Measurements from ENCODE around the gene CHSY3. TPM values are rescaled to one million over a fixed set of nuclear protein-coding genes. Genes with fewer than 3 reads are reported as not detected.

CHSY3 gene
- total RNA-seq, 2 experiments from 2014 or later = not detected

DNA sequence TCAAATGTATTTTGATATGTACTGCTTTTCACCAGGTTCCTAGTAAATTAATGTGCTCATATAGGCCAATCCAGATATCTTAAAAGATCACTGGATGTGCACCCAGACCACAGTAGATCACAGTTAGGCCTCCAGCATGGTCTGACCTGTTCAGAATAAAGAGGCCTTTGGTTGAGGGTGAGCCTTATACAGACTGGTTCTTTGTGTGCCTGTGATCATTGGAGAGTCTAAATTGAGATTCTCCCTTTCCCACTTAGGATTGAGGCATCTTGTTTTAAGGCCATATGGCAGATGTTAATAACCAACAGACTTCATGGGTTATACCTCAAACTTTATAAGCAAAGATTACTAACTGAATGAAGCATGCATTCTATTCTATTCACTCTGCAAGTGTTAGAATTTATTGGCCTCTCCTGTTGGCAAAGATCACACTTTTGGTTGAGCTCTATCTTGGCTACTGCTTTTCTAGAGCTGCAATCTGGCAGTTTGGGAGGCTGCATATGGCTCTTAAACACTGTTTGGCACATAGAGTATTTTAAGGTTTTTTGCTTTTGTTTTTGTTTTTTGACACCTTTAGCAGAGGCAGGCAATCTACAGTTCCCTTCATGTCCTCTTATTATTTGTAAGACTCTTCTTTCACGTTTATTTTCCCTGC, 8.5 kb downstream of the CHSY3 start:
- CTCF ChIA-PET = no interaction called here
- Mint-ChIP-seq H3K36me3 (ENCODE audit: low read depth) (no peaks in the 10 kb centered on the region), H3K9me3 (no peaks in the 10 kb centered on the region), H3K4me1 (no peaks in the 10 kb centered on the region), H3K27ac (no peak overlapping the region), H3K27me3 (peaks cover 9% of the 10 kb centered on the region), H3K4me3 (no peak overlapping the region)
- POLR2A ChIA-PET = no interaction called here
- no peak for DNase-seq

GRCh38 chr5:129915415-129915814, 11.2 kb downstream of the CHSY3 start:
- H3K4me1 Mint-ChIP-seq = no peaks in the 10 kb centered on the region
- H3K4me3 Mint-ChIP-seq = no peak overlapping the region
- no peaks in the 10 kb centered on the region for H3K9me3 Mint-ChIP-seq
- CTCF ChIA-PET = no interaction called here
- POLR2A ChIA-PET = no interaction called here
- no peaks in the 10 kb centered on the region for H3K36me3 Mint-ChIP-seq (ENCODE audit: low read depth)
- no peak overlapping the region for H3K27ac Mint-ChIP-seq
- H3K27me3 Mint-ChIP-seq = peaks cover 2% of the 10 kb centered on the region
- DNase-seq = no peak

DNA sequence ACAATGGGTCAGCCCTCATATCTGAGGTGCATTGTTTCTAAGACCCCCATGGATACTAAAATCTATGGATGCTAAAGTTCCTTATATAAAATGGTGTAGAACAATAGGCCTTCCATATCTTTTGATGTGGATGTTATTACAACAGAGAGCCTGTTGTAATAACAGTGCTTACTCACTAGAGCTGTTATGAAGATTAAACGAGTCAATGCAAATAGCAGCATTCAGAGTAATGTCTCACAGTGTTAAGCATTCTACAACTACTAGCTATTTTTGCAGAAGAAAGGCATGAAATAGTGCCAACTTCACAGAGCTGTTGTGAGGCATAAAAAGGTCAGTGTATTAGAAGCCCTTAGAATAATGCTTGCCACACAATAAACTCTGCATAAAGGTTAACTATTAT, 13.0 kb downstream of the CHSY3 start:
- H3K36me3 Mint-ChIP-seq (ENCODE audit: low read depth) = no peaks in the 10 kb centered on the region
- POLR2A ChIA-PET = no interaction called here
- no peak for DNase-seq
- H3K4me1 Mint-ChIP-seq = no peaks in the 10 kb centered on the region
- peaks cover 2% of the 10 kb centered on the region for H3K27me3 Mint-ChIP-seq
- CTCF ChIA-PET = no interaction called here
- no peak overlapping the region for H3K4me3 Mint-ChIP-seq
- H3K27ac Mint-ChIP-seq = no peak overlapping the region
- H3K9me3 Mint-ChIP-seq = no peaks in the 10 kb centered on the region

DNA sequence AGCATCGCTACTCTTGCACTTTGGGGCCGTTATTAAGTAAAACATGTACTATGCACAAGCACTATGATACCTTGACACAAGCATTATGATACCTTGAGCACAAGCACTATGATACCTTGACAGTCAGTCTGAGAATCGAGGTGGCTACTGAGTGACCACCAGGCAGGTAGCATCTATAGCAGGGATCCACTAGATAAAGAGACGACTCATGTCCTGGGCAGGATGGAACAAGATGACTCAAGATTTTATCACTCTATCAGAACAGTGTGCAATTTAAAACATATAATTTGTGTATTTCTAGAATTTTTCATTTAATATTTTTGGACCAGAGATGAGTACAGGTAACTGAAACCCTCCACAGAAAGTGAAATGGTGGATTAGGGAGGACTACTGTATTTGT, 16.9 kb downstream of the CHSY3 start:
- CTCF ChIA-PET = no interaction called here

GRCh38 chr5:129930221-129930620, 26.0 kb downstream of the CHSY3 start:
- H3K36me3 Mint-ChIP-seq (ENCODE audit: low read depth) = no peaks in the 10 kb centered on the region
- DNase-seq = no peak
- ChIA-PET CTCF (no interaction called here), POLR2A (no interaction called here)
- H3K4me3 Mint-ChIP-seq = no peak overlapping the region
- H3K27ac Mint-ChIP-seq = no peak overlapping the region
- H3K9me3 Mint-ChIP-seq = no peaks in the 10 kb centered on the region
- no peaks in the 10 kb centered on the region for H3K4me1 Mint-ChIP-seq
- H3K27me3 Mint-ChIP-seq = peaks cover 2% of the 10 kb centered on the region

More for the DNA sequence above, 16.9 kb downstream of the CHSY3 start:
- no peak overlapping the region for H3K4me3 Mint-ChIP-seq
- no peaks in the 10 kb centered on the region for H3K27me3 Mint-ChIP-seq
- no peaks in the 10 kb centered on the region for H3K36me3 Mint-ChIP-seq (ENCODE audit: low read depth)
- H3K9me3 Mint-ChIP-seq = no peaks in the 10 kb centered on the region
- DNase-seq = no peak
- no peak overlapping the region for H3K27ac Mint-ChIP-seq
- no peaks in the 10 kb centered on the region for H3K4me1 Mint-ChIP-seq
- POLR2A ChIA-PET = no interaction called here

DNA sequence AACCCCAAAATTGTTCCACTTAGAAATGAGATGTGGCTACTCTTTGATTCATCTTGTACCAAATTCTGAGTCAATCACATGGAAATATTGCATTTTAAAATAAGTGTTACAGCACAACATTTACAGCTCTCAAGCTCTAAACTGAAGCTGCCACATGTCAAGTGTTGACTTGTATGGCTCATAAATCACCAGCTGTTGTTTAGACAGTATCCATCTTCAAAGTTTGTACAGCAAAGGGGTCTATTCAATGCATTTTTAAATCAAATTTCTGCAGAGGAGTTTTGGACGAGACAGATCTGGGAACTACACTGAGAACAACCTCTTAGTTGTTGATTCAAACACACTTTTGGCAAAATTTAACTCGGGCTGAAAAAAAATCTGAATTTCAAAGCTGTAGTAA, 31.4 kb downstream of the CHSY3 start:
- Mint-ChIP-seq H3K4me3 (no peak overlapping the region), H3K27me3 (peaks cover 2% of the 10 kb centered on the region), H3K4me1 (no peaks in the 10 kb centered on the region), H3K36me3 (ENCODE audit: low read depth) (no peaks in the 10 kb centered on the region), H3K9me3 (no peaks in the 10 kb centered on the region), H3K27ac (no peak overlapping the region)
- ChIA-PET CTCF (no interaction called here), POLR2A (no interaction called here)
- DNase-seq = no peak

DNA sequence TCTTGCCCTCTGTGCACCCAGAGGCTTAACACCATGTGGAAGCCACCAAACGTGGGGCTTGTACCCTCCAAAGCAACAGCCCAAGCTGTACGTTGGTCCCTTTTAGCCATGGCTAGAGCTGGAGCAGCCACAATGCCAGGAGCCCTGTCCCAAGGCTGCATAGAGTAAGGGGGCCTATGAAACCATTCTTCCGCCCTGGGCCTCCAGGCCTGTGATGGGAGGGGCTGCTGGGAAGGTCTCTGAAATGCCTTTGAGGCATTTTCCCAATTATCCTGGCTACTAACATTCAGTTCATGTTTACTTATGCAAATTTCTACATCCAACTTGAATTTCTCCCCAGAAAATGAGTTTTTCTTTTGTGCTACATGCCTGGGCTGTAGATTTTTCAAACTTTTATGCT, 33.8 kb downstream of the CHSY3 start:
- POLR2A ChIA-PET = no interaction called here
- CTCF ChIA-PET = no interaction called here

DNA sequence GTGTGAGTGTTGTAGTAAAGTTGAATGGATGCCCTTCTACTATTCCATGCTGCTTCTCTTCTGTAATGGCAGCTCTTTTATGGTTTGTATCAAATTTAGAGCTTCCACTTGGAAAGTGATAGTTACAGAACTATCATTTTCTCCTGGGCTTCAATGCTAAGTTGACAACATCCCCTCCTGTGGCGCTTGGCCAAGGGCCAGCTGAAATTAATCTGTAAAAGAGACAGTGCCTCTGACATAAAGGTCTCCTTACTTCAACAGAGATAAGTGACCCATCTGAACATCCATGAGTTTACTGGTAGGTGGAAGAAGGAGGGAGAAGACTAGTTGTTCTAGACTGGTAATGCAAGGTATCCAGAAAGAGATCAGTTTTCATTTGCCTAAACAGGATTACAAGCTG, 39.7 kb downstream of the CHSY3 start:
- Mint-ChIP-seq H3K27me3 (no peaks in the 10 kb centered on the region), H3K4me1 (no peaks in the 10 kb centered on the region), H3K4me3 (no peak overlapping the region), H3K27ac (no peak overlapping the region), H3K36me3 (ENCODE audit: low read depth) (no peaks in the 10 kb centered on the region), H3K9me3 (no peaks in the 10 kb centered on the region)
- no peak for DNase-seq
- CTCF ChIA-PET = no interaction called here
- POLR2A ChIA-PET = no interaction called here

More for the DNA sequence above, 33.8 kb downstream of the CHSY3 start:
- no peak for DNase-seq
- Mint-ChIP-seq H3K4me3 (no peak overlapping the region), H3K27ac (no peak overlapping the region), H3K36me3 (ENCODE audit: low read depth) (no peaks in the 10 kb centered on the region), H3K27me3 (peaks cover 2% of the 10 kb centered on the region), H3K4me1 (no peaks in the 10 kb centered on the region), H3K9me3 (no peaks in the 10 kb centered on the region)

DNA sequence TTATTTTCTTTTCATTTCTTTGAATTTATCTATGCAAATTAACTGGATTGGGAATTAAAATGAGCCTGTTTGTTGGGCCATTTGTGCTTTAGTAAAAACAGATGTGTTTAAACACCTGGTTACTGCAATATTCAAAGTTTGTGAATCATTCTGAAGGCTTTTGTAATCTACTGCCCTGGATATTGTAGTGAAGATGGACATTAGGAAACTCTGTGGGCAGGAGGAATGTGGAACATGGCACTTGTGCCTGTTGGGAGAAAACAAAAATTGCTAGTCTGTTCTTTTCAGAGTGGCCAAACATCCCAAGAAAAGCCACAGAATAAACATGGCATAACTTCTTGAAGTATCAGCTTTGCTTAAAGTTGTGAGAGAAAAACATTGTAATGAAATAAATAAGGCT, 40.8 kb downstream of the CHSY3 start:
- Mint-ChIP-seq H3K36me3 (ENCODE audit: low read depth) (no peaks in the 10 kb centered on the region), H3K4me1 (no peaks in the 10 kb centered on the region), H3K4me3 (no peak overlapping the region), H3K27ac (no peak overlapping the region), H3K27me3 (no peaks in the 10 kb centered on the region), H3K9me3 (no peaks in the 10 kb centered on the region)
- POLR2A ChIA-PET = no interaction called here
- no peak for DNase-seq
- CTCF ChIA-PET = no interaction called here

DNA sequence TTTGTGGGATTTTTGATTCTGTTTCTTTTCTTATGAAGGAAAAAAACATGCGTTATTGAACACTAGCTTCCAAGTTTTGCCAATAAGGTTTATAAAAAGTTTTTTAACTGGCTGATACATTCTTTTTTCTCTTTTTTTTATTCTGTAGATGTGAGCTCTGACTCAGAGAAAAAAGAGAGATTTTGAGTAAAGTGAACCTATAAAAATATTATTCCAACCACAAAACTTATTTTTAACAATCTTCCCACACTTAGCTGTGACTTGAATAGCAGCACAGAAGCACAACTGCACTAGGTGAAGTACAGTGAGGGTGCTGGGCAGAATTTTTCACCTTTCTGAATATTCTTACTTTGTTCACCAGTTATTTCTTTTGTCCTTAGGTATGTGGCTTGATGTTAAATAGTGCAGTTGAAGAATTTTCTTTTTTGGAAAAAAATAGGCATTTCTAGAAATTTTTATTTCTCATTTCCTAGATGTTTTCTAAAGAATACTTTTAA, 41.6 kb downstream of the CHSY3 start:
- no peak overlapping the region for H3K27ac Mint-ChIP-seq
- ChIA-PET POLR2A (no interaction called here), CTCF (no interaction called here)
- H3K4me1 Mint-ChIP-seq = no peaks in the 10 kb centered on the region
- H3K9me3 Mint-ChIP-seq = no peaks in the 10 kb centered on the region
- no peaks in the 10 kb centered on the region for H3K27me3 Mint-ChIP-seq
- no peak for DNase-seq
- no peaks in the 10 kb centered on the region for H3K36me3 Mint-ChIP-seq (ENCODE audit: low read depth)
- H3K4me3 Mint-ChIP-seq = no peak overlapping the region

- H3K36me3 Mint-ChIP-seq (ENCODE audit: low read depth) = no peaks in the 10 kb centered on the region
- H3K27me3 Mint-ChIP-seq = no peaks in the 10 kb centered on the region
- ChIA-PET CTCF (no interaction called here), POLR2A (no interaction called here)
- H3K4me1 Mint-ChIP-seq = no peaks in the 10 kb centered on the region
- DNase-seq = no peak
- no peak overlapping the region for H3K27ac Mint-ChIP-seq
- H3K4me3 Mint-ChIP-seq = no peak overlapping the region
- H3K9me3 Mint-ChIP-seq = peaks cover 3% of the 10 kb centered on the region
These were observed 46.8 kb downstream of the CHSY3 start for GRCh38 chr5:129951039-129951438.

DNA sequence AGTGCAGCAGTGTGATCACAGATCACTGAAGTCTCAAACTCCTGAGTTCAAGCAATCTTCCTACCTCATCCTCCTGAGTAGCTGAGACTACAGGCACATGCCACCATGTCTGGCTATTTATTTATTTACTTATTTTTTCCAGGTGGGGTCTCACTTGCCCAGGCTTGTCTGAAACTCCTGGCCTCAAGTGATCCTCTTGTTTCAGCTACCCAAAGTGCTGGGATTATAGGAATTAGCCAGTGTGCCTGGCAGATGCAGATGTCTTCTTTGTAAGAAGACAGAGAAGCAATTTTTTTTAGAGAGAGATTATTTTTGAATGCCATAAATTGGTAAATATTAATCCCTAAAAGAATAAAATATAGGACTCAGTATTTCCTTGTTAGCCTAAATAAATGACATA, 54.3 kb downstream of the CHSY3 start:
- Mint-ChIP-seq H3K4me1 (no peaks in the 10 kb centered on the region), H3K27me3 (no peaks in the 10 kb centered on the region), H3K27ac (no peak overlapping the region), H3K36me3 (ENCODE audit: low read depth) (no peaks in the 10 kb centered on the region), H3K9me3 (peaks cover 3% of the 10 kb centered on the region), H3K4me3 (no peak overlapping the region)
- no peak for DNase-seq
- ChIA-PET CTCF (no interaction called here), POLR2A (no interaction called here)

DNA sequence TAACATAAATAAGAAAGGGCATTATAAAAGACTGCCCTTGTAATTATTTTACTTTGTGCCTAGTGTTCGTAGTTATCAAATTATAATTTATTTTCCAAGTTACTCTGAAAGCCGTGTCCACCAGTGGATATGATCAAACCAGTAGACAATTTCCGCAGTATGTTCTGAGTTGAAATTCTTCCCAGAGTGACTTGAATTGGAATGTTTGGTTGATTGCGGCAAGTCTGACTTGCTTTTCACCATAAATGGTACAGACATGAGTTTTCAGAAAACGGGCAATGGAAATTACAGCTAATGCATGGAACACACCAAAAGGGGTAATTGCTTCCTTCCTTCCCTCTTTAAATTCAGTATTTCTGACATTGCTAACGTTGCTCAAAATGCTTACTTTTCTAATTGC, 56.6 kb downstream of the CHSY3 start:
- ChIA-PET POLR2A (no interaction called here), CTCF (no interaction called here)
- H3K36me3 Mint-ChIP-seq (ENCODE audit: low read depth) = no peaks in the 10 kb centered on the region
- no peaks in the 10 kb centered on the region for H3K4me1 Mint-ChIP-seq
- no peak overlapping the region for H3K4me3 Mint-ChIP-seq
- no peaks in the 10 kb centered on the region for H3K9me3 Mint-ChIP-seq
- no peak overlapping the region for H3K27ac Mint-ChIP-seq
- H3K27me3 Mint-ChIP-seq = no peaks in the 10 kb centered on the region
- DNase-seq = no peak

DNA sequence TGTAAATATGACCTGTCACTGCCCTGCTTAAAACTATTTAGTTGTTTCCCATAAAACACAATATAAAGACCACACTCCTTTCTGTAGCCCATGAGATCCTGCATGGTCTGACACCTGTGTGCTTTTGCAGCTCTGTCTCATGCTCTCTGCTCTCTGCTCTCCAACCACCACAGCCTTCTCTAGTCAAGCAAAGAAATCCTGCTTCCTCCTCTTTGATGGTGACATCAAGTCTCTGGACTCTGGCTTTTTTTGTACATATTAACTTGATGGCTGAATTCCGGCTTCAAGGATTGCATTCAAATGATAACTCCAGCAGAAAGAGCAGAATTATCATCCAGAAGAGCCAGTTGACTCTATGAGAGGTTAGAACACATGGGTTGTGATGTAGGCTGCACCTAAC, 58.2 kb downstream of the CHSY3 start:
- CTCF ChIA-PET = no interaction called here
- no peaks in the 10 kb centered on the region for H3K9me3 Mint-ChIP-seq
- H3K36me3 Mint-ChIP-seq (ENCODE audit: low read depth) = no peaks in the 10 kb centered on the region
- DNase-seq = no peak
- H3K27me3 Mint-ChIP-seq = no peaks in the 10 kb centered on the region
- no peak overlapping the region for H3K4me3 Mint-ChIP-seq
- no peaks in the 10 kb centered on the region for H3K4me1 Mint-ChIP-seq
- H3K27ac Mint-ChIP-seq = no peak overlapping the region
- POLR2A ChIA-PET = no interaction called here

DNA sequence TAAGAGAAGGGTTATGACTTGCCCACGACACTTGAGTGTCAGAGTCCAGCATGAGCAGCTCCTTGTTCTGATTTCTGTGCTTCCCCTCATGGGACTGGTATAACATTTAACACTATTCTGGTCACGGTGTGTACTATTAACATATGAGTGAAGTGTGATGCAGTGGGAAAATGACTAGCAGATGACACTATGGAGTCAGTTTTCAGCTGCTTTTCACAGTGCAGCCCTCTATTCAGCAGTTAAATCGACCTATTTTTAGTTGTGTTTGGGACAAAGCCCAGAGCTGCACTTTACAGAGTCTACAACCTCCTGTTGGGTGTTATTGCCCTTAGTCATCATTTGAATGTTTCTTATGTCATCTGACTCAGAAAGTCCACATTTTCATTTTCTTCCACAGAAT, 59.1 kb downstream of the CHSY3 start:
- DNase-seq = no peak
- H3K36me3 Mint-ChIP-seq (ENCODE audit: low read depth) = no peaks in the 10 kb centered on the region
- H3K4me3 Mint-ChIP-seq = no peak overlapping the region
- H3K9me3 Mint-ChIP-seq = no peaks in the 10 kb centered on the region
- H3K27ac Mint-ChIP-seq = no peak overlapping the region
- CTCF ChIA-PET = no interaction called here
- POLR2A ChIA-PET = no interaction called here
- H3K27me3 Mint-ChIP-seq = no peaks in the 10 kb centered on the region
- no peaks in the 10 kb centered on the region for H3K4me1 Mint-ChIP-seq

Data from activated CD4-positive, alpha-beta memory T cell treated with anti-CD3 and anti-CD28 coated beads, Interleukin-2, amount 10 ng/mL, durations not matched to agents 7 days and 5 days (primary cell).